NCI-H69 (cell line): ENCODE measurements around the gene ZNF226.
"Not testable (repeated sequence)": the region's sequence is repeated elsewhere in the genome, so short reads cannot be mapped to it uniquely, and the experiment has no call there.

ENCODE experiments used
- DNase-seq: peaks from one replicate; lab custom pipeline; 2025; lab: John Stamatoyannopoulos, UW

Gene ZNF226

DNA sequence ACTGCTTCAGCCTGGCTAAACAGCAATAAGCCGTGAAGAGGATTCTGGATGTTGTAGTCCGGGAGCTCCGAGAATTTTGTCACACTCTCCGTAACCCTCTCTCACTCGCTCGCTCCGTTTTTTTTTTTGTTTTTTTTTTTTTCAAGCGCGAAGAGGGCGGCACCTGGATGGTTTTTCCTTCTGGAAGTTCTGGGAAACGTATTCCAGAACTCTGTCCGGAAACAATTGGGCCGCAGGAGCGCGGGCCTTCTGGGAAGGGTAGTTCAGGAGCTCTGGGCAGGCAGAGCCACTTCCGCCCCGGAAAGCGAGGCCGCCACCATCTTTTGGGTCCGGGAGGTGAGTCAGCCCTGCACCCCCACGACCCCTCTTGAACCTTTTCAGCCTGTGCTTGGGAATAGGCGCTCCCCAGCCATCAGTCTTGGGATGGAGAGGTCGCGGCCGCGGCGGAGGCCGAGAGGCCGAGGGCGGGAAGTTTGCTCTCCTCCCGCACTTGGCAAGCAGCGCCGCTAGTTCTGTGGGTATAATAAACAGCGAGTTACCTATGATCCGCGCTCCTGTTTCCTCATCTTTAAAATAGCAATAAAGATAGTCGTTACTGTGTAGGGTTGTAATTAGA, 47.5 kb downstream of the ZNF226 start, which contains the start of gene ZNF227:
TSS of gene ZNF227 (plus strand) at position 283 of the 616 bp plus-strand sequence. CDS start 5,261 bp downstream, outside the sequence.
- peak; percentile 97 for DNase-seq

GRCh38 chr19:44212866-44213346, 48.0 kb downstream of the ZNF226 start:
- peak; percentile 57 for DNase-seq

GRCh38 chr19:44219926-44220325, 55.0 kb downstream of the ZNF226 start:
- not testable (repeated sequence) for DNase-seq

DNA sequence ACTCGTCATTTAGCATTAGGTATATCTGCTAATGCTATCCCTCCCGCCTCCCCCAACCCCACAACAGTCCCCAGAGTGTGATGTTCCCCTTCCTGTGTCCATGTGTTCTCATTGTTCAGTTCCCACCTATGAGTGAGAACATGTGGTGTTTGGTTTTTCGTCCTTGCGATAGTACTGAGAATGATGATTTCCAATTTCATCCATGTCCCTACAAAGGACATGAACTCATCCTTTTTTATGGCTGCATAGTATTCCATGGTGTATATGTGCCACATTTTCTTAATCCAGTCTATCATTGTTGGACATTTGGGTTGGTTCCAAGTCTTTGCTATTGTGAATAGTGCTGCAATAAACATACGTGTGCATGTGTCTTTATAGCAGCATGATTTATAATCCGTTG, 55.9 kb downstream of the ZNF226 start:
- not testable (repeated sequence) for DNase-seq

- not testable (repeated sequence) for DNase-seq
Measured at GRCh38 chr19:44221291-44221690, 56.4 kb downstream of the ZNF226 start.
